Measurements from ENCODE around the gene AKR1B15. TPM values are rescaled to one million over a fixed set of nuclear protein-coding genes. Genes with fewer than 3 reads are reported as not detected.

Gene AKR1B15
- total RNA-seq, 3 donors from 2014 or later: 3.1 to 8.0 TPM; not detected in 1

GRCh38 chr7:134622303-134622995, 73.5 kb downstream of the AKR1B15 start:
- no peaks in the 10 kb centered on the region for H3K4me1 ChIP-seq (ENCODE audit: low read depth)
- no peak for DNase-seq
- ATAC-seq: no peak
- intact Hi-C loops (cut with DNase I, micrococcal nuclease): no loop called here
- TF ChIP-seq CTCF (IDR thresholded peaks at IDR 0.05): no peak
- no peak overlapping the region for H3K4me3 ChIP-seq
- H3K36me3 ChIP-seq (ENCODE audit: low read depth): no peaks in the 10 kb centered on the region
- H3K9me3 ChIP-seq: no peaks in the 10 kb centered on the region

GRCh38 chr7:134623193-134623592, 74.3 kb downstream of the AKR1B15 start:
- ATAC-seq (no peak), DNase-seq (no peak)
- Histone ChIP-seq H3K4me3 (no peak overlapping the region), H3K9me3 (no peaks in the 10 kb centered on the region), H3K36me3 (ENCODE audit: low read depth) (no peaks in the 10 kb centered on the region), H3K4me1 (ENCODE audit: low read depth) (no peaks in the 10 kb centered on the region)
- intact Hi-C loops (cut with DNase I, micrococcal nuclease): no loop called here
- no peak for TF ChIP-seq CTCF (IDR thresholded peaks at IDR 0.05)

- ATAC-seq (no peak), DNase-seq (no peak)
- Histone ChIP-seq H3K4me3 (no peak overlapping the region), H3K9me3 (no peaks in the 10 kb centered on the region), H3K4me1 (ENCODE audit: low read depth) (no peaks in the 10 kb centered on the region), H3K36me3 (ENCODE audit: low read depth) (no peaks in the 10 kb centered on the region)
- intact Hi-C loops (cut with DNase I, micrococcal nuclease): no loop called here
- no peak for TF ChIP-seq CTCF (IDR thresholded peaks at IDR 0.05)
Measured at GRCh38 chr7:134625550-134625949, 76.6 kb downstream of the AKR1B15 start.

- Histone ChIP-seq H3K9me3 (no peaks in the 10 kb centered on the region), H3K4me3 (no peak overlapping the region), H3K36me3 (ENCODE audit: low read depth) (no peaks in the 10 kb centered on the region), H3K4me1 (ENCODE audit: low read depth) (no peaks in the 10 kb centered on the region)
- no peak for TF ChIP-seq CTCF (IDR thresholded peaks at IDR 0.05)
- DNase-seq: no peak
- no peak for ATAC-seq
- intact Hi-C loops (cut with DNase I, micrococcal nuclease): no loop called here
Measured at GRCh38 chr7:134627109-134627774, 78.3 kb downstream of the AKR1B15 start.

- Histone ChIP-seq H3K9me3 (no peaks in the 10 kb centered on the region), H3K36me3 (ENCODE audit: low read depth) (no peaks in the 10 kb centered on the region), H3K4me3 (no peak overlapping the region), H3K4me1 (ENCODE audit: low read depth) (no peaks in the 10 kb centered on the region)
- no peak for TF ChIP-seq CTCF (IDR thresholded peaks at IDR 0.05)
- intact Hi-C loops (cut with DNase I, micrococcal nuclease): no loop called here
- DNase-seq (no peak), ATAC-seq (no peak)
Measured at GRCh38 chr7:134627775-134628153, 78.9 kb downstream of the AKR1B15 start.
